A673 (cell line): Measurements from ENCODE around the gene CPNE2. TPM values are rescaled to one million over a fixed set of nuclear protein-coding genes. Genes with fewer than 3 reads are reported as not detected.

ENCODE experiments used
- BruUV-seq: library from RNA; stranded (reverse); fragments of 400-500 nt; replicated peaks from 2 replicates; lab custom pipeline; 2021; lab: Mats Ljungman, UMichigan
- CTCF ChIA-PET: fragments of 300-600 bp; sonication (Branson Sonifier 250); formaldehyde crosslinking; loops from one replicate; lab custom pipeline; 2022; ENCODE audit warnings: antibody characterized with exemption; lab: Charles Lee
- POLR2A ChIA-PET: fragments of 300-600 bp; sonication (Branson Sonifier 250); formaldehyde crosslinking; loops from one replicate; lab custom pipeline; 2022; ENCODE audit warnings: antibody characterized with exemption; ENCODE audit not compliant: low non-redundant PET; lab: Charles Lee
- DNase-seq: peaks from one replicate; pipeline ENCODE4 v3.0.0-alpha.2; 2015; ENCODE audit warnings: low spot score
- H3K27ac ChIP-seq: fragments of 200-600 bp; sonication (generic); 2 replicates; pipeline ENCODE4 v1.5.1; 2016; ENCODE audit warnings: mixed run types, low read depth, mild to moderate bottlenecking, mixed read lengths, antibody characterized with exemption, low read length; ENCODE audit not compliant: poor library complexity, severe bottlenecking
- H3K27me3 ChIP-seq: fragments of 200-600 bp; sonication (generic); replicated peaks from 2 replicates; pipeline ENCODE4 v1.6.1; 2017; ENCODE audit warnings: mixed run types, low read depth, mild to moderate bottlenecking, mixed read lengths, antibody characterized with exemption, low read length; ENCODE audit not compliant: insufficient read depth, poor library complexity
- H3K36me3 ChIP-seq: fragments of 200-600 bp; sonication (generic); 2 replicates; pipeline ENCODE4 v1.6.1; 2016; ENCODE audit warnings: mixed run types, mild to moderate bottlenecking, mixed read lengths, antibody characterized with exemption, low read length; ENCODE audit not compliant: insufficient read depth, poor library complexity, severe bottlenecking
- H3K4me1 ChIP-seq: fragments of 200-600 bp; sonication (generic); 2 replicates; pipeline ENCODE4 v1.6.1; 2017; ENCODE audit warnings: mixed run types, mild to moderate bottlenecking, mixed read lengths, antibody characterized with exemption, low read length; ENCODE audit not compliant: insufficient read depth, poor library complexity, severe bottlenecking
- H3K4me3 ChIP-seq: fragments of 200-600 bp; sonication (generic); 2 replicates; pipeline ENCODE4 v1.5.1; 2016; ENCODE audit warnings: low read depth, mixed run types, mild to moderate bottlenecking, mixed read lengths, low read length; ENCODE audit not compliant: poor library complexity, severe bottlenecking
- H3K9me3 ChIP-seq: fragments of 200-600 bp; sonication (generic); 2 replicates; pipeline ENCODE4 v1.6.1; 2016; ENCODE audit warnings: mixed run types, low read depth, mild to moderate bottlenecking, mixed read lengths, antibody characterized with exemption, low read length; ENCODE audit not compliant: poor library complexity, severe bottlenecking
- CTCF ChIP-seq: fragments of 300-800, 200-600 bp; sonication (generic); conservative IDR thresholded peaks from 2 replicates; pipeline ENCODE4 v1.5.1; 2017; ENCODE audit warnings: low read depth, mild to moderate bottlenecking, antibody characterized with exemption, low read length, moderate library complexity, mixed read lengths
- EZH2 ChIP-seq: fragments of 200-600 bp; sonication (generic); IDR thresholded peaks from 2 replicates; pipeline ENCODE4 v1.6.1; 2017; ENCODE audit warnings: borderline replicate concordance, low read depth, mild to moderate bottlenecking, mixed read lengths, antibody characterized with exemption, low read length; ENCODE audit not compliant: poor library complexity, severe bottlenecking
- intact Hi-C: fragments of 100-400 bp; cut with micrococcal nuclease; formaldehyde crosslinking; loops from one replicate; pipeline ENCODE4 v1.10.0; 2022; ENCODE audit not compliant: unreplicated experiment
- total RNA-seq: library from RNA; stranded (reverse); gene quantifications from 2 replicates; pipeline ENCODE4 v1.2.3, GENCODE V29; 2021

Gene CPNE2
- total RNA-seq, 1 experiment from 2014 or later, result 38.1 TPM

DNA sequence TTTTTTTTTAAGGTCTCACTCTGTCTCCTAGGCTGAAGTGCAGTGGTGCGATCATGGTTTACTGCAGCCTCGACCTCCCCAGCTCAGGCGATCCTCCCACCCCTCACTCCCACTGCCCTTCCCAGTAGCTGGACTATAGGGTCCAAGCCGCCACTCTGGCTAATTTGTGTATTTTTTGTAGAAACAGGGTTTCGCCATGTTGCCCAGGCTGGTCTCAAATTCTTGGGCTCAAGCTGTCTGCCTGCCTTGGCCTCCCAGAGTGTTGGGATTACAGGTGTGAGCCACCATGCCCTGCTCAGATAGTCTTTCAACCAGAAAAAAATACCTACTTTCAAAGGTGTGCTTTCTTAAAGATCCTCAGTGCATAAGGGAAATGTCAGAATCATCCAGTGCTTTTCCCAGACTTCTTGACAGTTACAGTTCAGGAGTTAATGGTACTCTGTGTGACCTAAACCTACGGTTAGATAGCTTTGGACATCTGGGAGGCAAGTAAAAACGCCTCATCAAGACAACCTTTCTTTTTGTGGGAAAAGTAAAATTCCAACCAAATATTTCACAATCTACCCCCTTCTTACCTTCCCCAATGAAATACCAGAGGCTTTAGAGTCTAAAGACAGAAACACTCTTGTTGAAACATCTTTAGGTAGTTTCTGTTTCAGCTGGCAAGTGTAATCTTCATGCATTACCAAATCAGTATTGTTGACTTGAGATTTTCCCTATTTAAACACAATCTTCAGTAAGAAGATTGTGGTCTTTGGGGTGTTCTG lies 100.5 kb downstream of the CPNE2 start:
- BruUV-seq, result no TSS peak
- Histone ChIP-seq H3K4me3 (no peak overlapping the region), H3K27me3 (no peaks in the 10 kb centered on the region), H3K9me3 (no peaks in the 10 kb centered on the region), H3K27ac (no peak overlapping the region), H3K4me1 (peaks cover 28% of the 10 kb centered on the region), H3K36me3 (peaks cover 3% of the 10 kb centered on the region)
- TF ChIP-seq CTCF, result no peak
- no peak for TF ChIP-seq EZH2
- no peak for DNase-seq
- POLR2A ChIA-PET, result interaction anchor here (0.6 kb wide), 1 partner anchor 70 kb away, joined by 9 read pairs; no protein-coding TSS in a partner anchor
- CTCF ChIA-PET, result no interaction called here
- intact Hi-C loops, result no loop called here

DNA sequence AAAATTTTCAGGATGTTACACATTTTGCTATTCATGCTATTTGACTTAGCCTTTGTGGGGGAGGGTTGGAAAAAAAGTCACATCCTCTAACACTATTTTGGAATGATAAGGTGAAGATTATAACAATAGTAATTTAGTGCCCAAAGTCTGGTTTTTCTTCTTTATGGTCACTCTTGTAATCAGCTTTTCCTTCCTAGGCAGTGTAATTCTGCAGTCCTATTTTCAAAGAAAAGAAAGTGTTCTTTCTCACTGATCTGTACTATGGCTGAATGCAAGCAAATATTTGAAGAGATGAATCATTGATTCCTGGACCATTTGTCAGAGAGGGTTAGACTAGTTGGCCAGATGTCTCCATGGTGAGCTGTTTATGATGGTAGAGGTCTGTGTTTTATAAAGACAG lies 102.1 kb downstream of the CPNE2 start:
- peak; percentile 22 for DNase-seq
- intact Hi-C loops, result no loop called here
- CTCF ChIA-PET, result no interaction called here
- H3K27me3 ChIP-seq, result no peaks in the 10 kb centered on the region
- H3K27ac ChIP-seq, result no peak overlapping the region
- H3K9me3 ChIP-seq, result no peaks in the 10 kb centered on the region
- H3K36me3 ChIP-seq, result peaks cover 2% of the 10 kb centered on the region
- no TSS peak for BruUV-seq
- TF ChIP-seq EZH2, result no peak
- no peak for TF ChIP-seq CTCF
- peaks cover 28% of the 10 kb centered on the region for H3K4me1 ChIP-seq
- POLR2A ChIA-PET, result no interaction called here
- no peak overlapping the region for H3K4me3 ChIP-seq

GRCh38 chr16:57196286-57196685 lies 103.9 kb downstream of the CPNE2 start:
- no peak overlapping the region for H3K27ac ChIP-seq
- intact Hi-C loops, result no loop called here
- POLR2A ChIA-PET, result no interaction called here
- no peaks in the 10 kb centered on the region for H3K36me3 ChIP-seq
- H3K4me1 ChIP-seq, result peaks cover 25% of the 10 kb centered on the region
- no peak for TF ChIP-seq CTCF
- no peak for TF ChIP-seq EZH2
- no peak for DNase-seq
- no peaks in the 10 kb centered on the region for H3K27me3 ChIP-seq
- no peaks in the 10 kb centered on the region for H3K9me3 ChIP-seq
- CTCF ChIA-PET, result no interaction called here
- BruUV-seq, result no TSS peak
- H3K4me3 ChIP-seq, result no peak overlapping the region
